ENCODE data around the gene NBPF15.
"Not testable (repeated sequence)": the region's sequence is repeated elsewhere in the genome, so short reads cannot be mapped to it uniquely, and the experiment has no call there.

DNA sequence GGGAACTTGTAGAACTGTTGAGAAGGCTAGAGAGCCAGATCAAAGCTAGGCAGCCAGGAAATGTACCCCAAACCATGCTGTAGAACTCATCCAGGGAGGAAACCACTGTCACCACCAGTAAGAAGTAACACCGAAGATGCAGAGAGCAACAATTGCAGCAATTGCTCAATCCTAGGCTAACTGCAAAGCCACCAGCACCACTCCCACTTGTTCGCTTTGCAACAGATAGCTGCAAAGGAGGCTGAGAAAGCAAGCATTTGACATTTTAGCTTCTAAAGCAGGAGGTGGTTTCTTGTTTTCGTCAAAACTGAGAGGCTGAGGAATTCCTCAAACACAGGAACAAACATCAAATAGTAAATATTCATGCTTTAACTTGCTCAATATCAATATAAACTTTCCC is 89.8 kb downstream of the NBPF15 start:
- TF ChIP-seq, protein P1, sequence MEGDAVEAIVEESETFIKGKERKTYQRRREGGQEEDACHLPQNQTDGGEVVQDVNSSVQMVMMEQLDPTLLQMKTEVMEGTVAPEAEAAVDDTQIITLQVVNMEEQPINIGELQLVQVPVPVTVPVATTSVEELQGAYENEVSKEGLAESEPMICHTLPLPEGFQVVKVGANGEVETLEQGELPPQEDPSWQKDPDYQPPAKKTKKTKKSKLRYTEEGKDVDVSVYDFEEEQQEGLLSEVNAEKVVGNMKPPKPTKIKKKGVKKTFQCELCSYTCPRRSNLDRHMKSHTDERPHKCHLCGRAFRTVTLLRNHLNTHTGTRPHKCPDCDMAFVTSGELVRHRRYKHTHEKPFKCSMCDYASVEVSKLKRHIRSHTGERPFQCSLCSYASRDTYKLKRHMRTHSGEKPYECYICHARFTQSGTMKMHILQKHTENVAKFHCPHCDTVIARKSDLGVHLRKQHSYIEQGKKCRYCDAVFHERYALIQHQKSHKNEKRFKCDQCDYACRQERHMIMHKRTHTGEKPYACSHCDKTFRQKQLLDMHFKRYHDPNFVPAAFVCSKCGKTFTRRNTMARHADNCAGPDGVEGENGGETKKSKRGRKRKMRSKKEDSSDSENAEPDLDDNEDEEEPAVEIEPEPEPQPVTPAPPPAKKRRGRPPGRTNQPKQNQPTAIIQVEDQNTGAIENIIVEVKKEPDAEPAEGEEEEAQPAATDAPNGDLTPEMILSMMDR (IDR thresholded peaks at IDR 0.05): not testable (repeated sequence)
- not testable (repeated sequence) for TF ChIP-seq POLR2AphosphoS5 (IDR thresholded peaks at IDR 0.05); POLR2A (IDR thresholded peaks at IDR 0.05); EP300 (IDR thresholded peaks at IDR 0.05; ENCODE audit: low read depth)

Data from transverse colon (tissue), 4 donors.